Subcutaneous adipose tissue (tissue), 4 donors: ENCODE data around the gene FBXL2. TPM values are rescaled to one million over a fixed set of nuclear protein-coding genes. Genes with fewer than 3 reads are reported as not detected.

Experiments used
- CTCF ChIP-seq: fragments of 450-650 bp; IDR thresholded peaks from one replicate; pipeline ENCODE4 v1.5.1; 2016; ENCODE audit warnings: low read depth, mild to moderate bottlenecking, control low read depth, antibody characterized with exemption, moderate library complexity
- total RNA-seq, 4 donors: library from RNA; depleted of rRNA; stranded (reverse); fragments of >200 nt; gene quantifications; one replicate each; pipeline ENCODE4 v1.1.0, GENCODE V29; 2016

FBXL2 gene
- total RNA-seq, 4 donors from 2014 or later: 4.9 to 8.6 (median 5.6) TPM

- TF ChIP-seq CTCF: no peak
Measured at GRCh38 chr3:33238923-33239322, 38.3 kb upstream of the FBXL2 start.

GRCh38 chr3:33240261-33240660 lies 37.0 kb upstream of the FBXL2 start:
- no peak for TF ChIP-seq CTCF

GRCh38 chr3:33246786-33247185 lies 30.5 kb upstream of the FBXL2 start:
- TF ChIP-seq CTCF: no peak

- no peak for TF ChIP-seq CTCF
Measured at GRCh38 chr3:33250712-33251111, 26.5 kb upstream of the FBXL2 start.

- no peak for TF ChIP-seq CTCF
Measured at GRCh38 chr3:33256249-33256648, 21.0 kb upstream of the FBXL2 start.

GRCh38 chr3:33260104-33260503 lies 17.1 kb upstream of the FBXL2 start:
- no peak for TF ChIP-seq CTCF

- TF ChIP-seq CTCF: no peak
Measured at GRCh38 chr3:33269385-33269784, 7.9 kb upstream of the FBXL2 start.
